H1 (cell line): ENCODE data around the gene OSBP. TPM values are rescaled to one million over a fixed set of nuclear protein-coding genes. Genes with fewer than 3 reads are reported as not detected.
A peak's percentile ranks its signal among the peaks of the same experiment; 100 is the strongest.
"Not testable (repeated sequence)": the region's sequence is repeated elsewhere in the genome, so short reads cannot be mapped to it uniquely, and the experiment has no call there.

Experiments
- CTCF ChIA-PET: fragments of 300-600 bp; sonication (Branson Sonifier 250); formaldehyde crosslinking; loops from one replicate; lab custom pipeline; 2021; ENCODE audit not compliant: partially characterized antibody; lab: Charles Lee
- POLR2A ChIA-PET: fragments of 300-600 bp; sonication (Branson Sonifier 250); formaldehyde crosslinking; loops from one replicate; lab custom pipeline; 2021; ENCODE audit warnings: inconsistent platforms; ENCODE audit not compliant: partially characterized antibody; lab: Charles Lee
- DNase-seq, 2 experiments: peaks; one replicate each; pipeline versions ENCODE4 v3.0.0 to v3.0.0-alpha.2; 2010 to 2022; ENCODE audit warnings: low spot score in 2 of 2, low read depth in 1 of 2, mixed read lengths in 1 of 2
- FAIRE-seq: peaks from 2 replicates; lab custom pipeline; 2011; peaks lifted over from hg19 to GRCh38; lab: Jason Lieb, UNC
- H2AFZ ChIP-seq: 2 replicates; pipeline ENCODE4 v1.8.1; 2012; ENCODE audit warnings: low read length, inconsistent platforms
- H2AK5ac ChIP-seq: 2 replicates; pipeline ENCODE4 v1.6.1; 2013; ENCODE audit warnings: low read depth, low read length
- H2BK120ac ChIP-seq: replicated peaks from 2 replicates; pipeline ENCODE3; 2013; ENCODE audit warnings: low read depth, low read length, inconsistent platforms
- H2BK12ac ChIP-seq: 2 replicates; pipeline ENCODE4 v1.6.1; 2013; ENCODE audit warnings: low read depth, low read length
- H2BK15ac ChIP-seq: 2 replicates; pipeline ENCODE4 v1.6.1; 2013; ENCODE audit warnings: low read length
- H2BK20ac ChIP-seq: 2 replicates; pipeline ENCODE4 v1.6.1; 2013; ENCODE audit warnings: low read length
- H2BK5ac ChIP-seq: 2 replicates; pipeline ENCODE4 v1.6.1; 2013; ENCODE audit warnings: low read depth, low read length
- H3K14ac ChIP-seq: 2 replicates; pipeline ENCODE4 v1.6.1; 2013; ENCODE audit warnings: inconsistent platforms; ENCODE audit not compliant: insufficient read length
- H3K18ac ChIP-seq: 2 replicates; pipeline ENCODE4 v1.6.1; 2013; ENCODE audit warnings: low read length; ENCODE audit errors: extremely low read depth
- H3K23ac ChIP-seq: 2 replicates; pipeline ENCODE4 v1.6.1; 2013; ENCODE audit warnings: inconsistent platforms; ENCODE audit not compliant: insufficient read length
- H3K23me2 ChIP-seq: 2 replicates; pipeline ENCODE4 v1.6.1; 2013; ENCODE audit warnings: low read depth, low read length
- H3K27ac ChIP-seq: 2 replicates; pipeline ENCODE4 v1.6.1; 2011; ENCODE audit warnings: low read depth, low read length, inconsistent platforms
- H3K27me3 ChIP-seq, 4 experiments: replicated peaks in 1 of 4; 1 replicate in 1 of 4; 2 replicates in 3 of 4; pipeline versions ENCODE4 v1.6.1 to v1.8.1; 2011 to 2013; ENCODE audit warnings: low read length in 3 of 4, mild to moderate bottlenecking in 3 of 4, inconsistent platforms in 2 of 4, mixed read lengths in 2 of 4, moderate library complexity in 1 of 4; ENCODE audit not compliant: control insufficient read depth in 3 of 4, insufficient read depth in 3 of 4; ENCODE audit errors: extremely low read depth in 1 of 4
- H3K36me3 ChIP-seq, 4 experiments: 2 replicates each; pipeline versions ENCODE4 v1.6.1 to v1.8.1; 2011 to 2013; ENCODE audit warnings: mild to moderate bottlenecking in 4 of 4, low read length in 3 of 4, moderate library complexity in 2 of 4, control low read depth in 1 of 4, inconsistent platforms in 1 of 4; ENCODE audit not compliant: insufficient read depth in 4 of 4, control insufficient read depth in 2 of 4
- H3K4ac ChIP-seq: replicated peaks from 2 replicates; pipeline ENCODE3; 2013; ENCODE audit warnings: low read length, low read depth, mixed read lengths, inconsistent platforms; ENCODE audit not compliant: insufficient read length
- H3K4me1 ChIP-seq, 4 experiments: replicated peaks in 1 of 4; 1 replicate in 1 of 4; 2 replicates in 3 of 4; pipeline versions ENCODE4 v1.6.1 to v1.8.1; 2011 to 2013; ENCODE audit warnings: low read length in 3 of 4, inconsistent platforms in 2 of 4, mixed read lengths in 1 of 4; ENCODE audit not compliant: insufficient read depth in 4 of 4, control insufficient read depth in 3 of 4
- H3K4me2 ChIP-seq, 2 experiments: 2 replicates each; pipeline versions ENCODE4 v1.6.1 to v1.8.1; 2011 to 2013; ENCODE audit warnings: low read depth in 2 of 2, low read length in 2 of 2, control low read depth in 1 of 2, inconsistent platforms in 1 of 2, mild to moderate bottlenecking in 1 of 2; ENCODE audit not compliant: insufficient read depth in 1 of 2
- H3K4me3 ChIP-seq, 4 experiments: fragments of 200-600, 300-600 bp in 1 of 4; sonication (generic), shearing (Covaris generic), sonication (Bioruptor Twin) in 1 of 4; 2 replicates each; pipeline versions ENCODE4 v1.5.1 to v1.8.1; 2011 to 2016; ENCODE audit warnings: low read length in 4 of 4, low read depth in 3 of 4, control low read depth in 2 of 4, inconsistent platforms in 2 of 4, mild to moderate bottlenecking in 2 of 4, mixed read lengths in 1 of 4, moderate library complexity in 1 of 4; ENCODE audit not compliant: insufficient read depth in 2 of 4; ENCODE audit errors: extremely low read depth in 1 of 4
- H3K56ac ChIP-seq: replicated peaks from 2 replicates; pipeline ENCODE3; 2013; ENCODE audit warnings: low read depth, mild to moderate bottlenecking, mixed read lengths, low read length, inconsistent platforms; ENCODE audit not compliant: insufficient read length
- H3K79me1 ChIP-seq: 2 replicates; pipeline ENCODE4 v1.6.1; 2013; ENCODE audit warnings: low read depth, low read length, control low read depth
- H3K79me2 ChIP-seq, 2 experiments: 2 replicates each; pipeline versions ENCODE4 v1.6.1 to v1.8.1; 2012 to 2013; ENCODE audit warnings: low read length in 2 of 2, mild to moderate bottlenecking in 2 of 2, inconsistent platforms in 1 of 2; ENCODE audit not compliant: insufficient read depth in 2 of 2, control insufficient read depth in 1 of 2
- H3K9ac ChIP-seq, 4 experiments: replicated peaks in 1 of 4; 1 replicate in 1 of 4; 2 replicates in 3 of 4; pipeline versions ENCODE4 v1.6.1 to v1.8.1; 2011 to 2013; ENCODE audit warnings: low read depth in 3 of 4, low read length in 3 of 4, control low read depth in 2 of 4, mild to moderate bottlenecking in 2 of 4, moderate library complexity in 2 of 4, inconsistent platforms in 1 of 4; ENCODE audit errors: extremely low read depth in 1 of 4
- H3K9me3 ChIP-seq, 2 experiments: 2 replicates each; pipeline versions ENCODE4 v1.6.1 to v1.8.1; 2012 to 2013; ENCODE audit warnings: mild to moderate bottlenecking in 2 of 2, moderate library complexity in 2 of 2, control low read depth in 1 of 2, inconsistent platforms in 1 of 2, low read depth in 1 of 2, low read length in 1 of 2, mixed read lengths in 1 of 2; ENCODE audit not compliant: insufficient read depth in 2 of 2
- H4K20me1 ChIP-seq, 2 experiments: replicated peaks in 1 of 2; 2 replicates each; pipeline versions ENCODE3 to v1.8.1; 2011 to 2013; ENCODE audit warnings: inconsistent platforms in 2 of 2, low read length in 2 of 2, mild to moderate bottlenecking in 1 of 2; ENCODE audit not compliant: insufficient read depth in 2 of 2, control insufficient read depth in 1 of 2
- H4K5ac ChIP-seq: 2 replicates; pipeline ENCODE4 v1.6.1; 2013; ENCODE audit warnings: low read length, low read depth, mixed read lengths, inconsistent platforms; ENCODE audit not compliant: insufficient read length
- H4K8ac ChIP-seq: 2 replicates; pipeline ENCODE4 v1.8.0; 2013; ENCODE audit warnings: mild to moderate bottlenecking, moderate library complexity, low read length, inconsistent platforms; ENCODE audit not compliant: insufficient read depth; ENCODE audit errors: extremely low read depth
- H4K91ac ChIP-seq: replicated peaks from 2 replicates; pipeline ENCODE3; 2013; ENCODE audit warnings: low read length, mixed read lengths, inconsistent platforms; ENCODE audit not compliant: insufficient read length
- TEAD4 ChIP-seq: IDR thresholded peaks from 2 replicates; pipeline ENCODE4 v1.6.1; 2012; ENCODE audit warnings: low read depth, low read length, inconsistent platforms, mixed read lengths
- WGBS, 2 experiments: shearing (Covaris generic) in 1 of 2; methylation state at CpG; one replicate each; pipeline versions ENCODE4 v1.1.6 to v1.1.7; 2013 to 2015; ENCODE audit warnings: low lambda C conversion rate in 2 of 2, mixed read lengths in 2 of 2, inconsistent platforms in 1 of 2, low coverage in 1 of 2, missing lambda C conversion rate in 1 of 2; ENCODE audit not compliant: insufficient replicate concordance in 2 of 2, insufficient coverage in 1 of 2, insufficient read length in 1 of 2; ENCODE audit errors: extremely low coverage in 1 of 2, missing lambda C conversion rate in 1 of 2; 5-methylcytosine and 5-hydroxymethylcytosine counted together
- polyA plus RNA-seq, 7 experiments: library from polyadenylated mRNA; depleted of rRNA in 3 of 7; stranded (reverse) in 5 of 7; unstranded in 2 of 7; fragments of >200 nt in 5 of 7; fragments of 200-250 nt in 2 of 7; gene quantifications; 1 replicate in 5 of 7; 2 replicates in 1 of 7; 4 replicates in 1 of 7; pipeline versions ENCODE4 v1.2.1 to v1.2.3, GENCODE V29; 2011 to 2013; ENCODE audit warnings: missing spikeins in 2 of 7, mixed read lengths in 2 of 7
- total RNA-seq: library from RNA; stranded (reverse); fragmentation: NEBNext Ultra II Directional; extraction: Animal tissue kit (Norgen Biotek cat#: 25700); gene quantifications from 2 replicates; pipeline ENCODE4 v1.2.1, GENCODE V29; 2021

Gene OSBP
- total and polyA plus RNA-seq, 2 of the 8 experiments (the other 6 are each of a cell fraction or from before 2014, with no cell fraction given), result 13.2 to 43.1 TPM

GRCh38 chr11:59626969-59627368, 11.4 kb upstream of the OSBP start:
- H3K9ac ChIP-seq, H3K79me1 ChIP-seq, H4K20me1 ChIP-seq, H2BK120ac ChIP-seq, CTCF ChIA-PET, H2AK5ac ChIP-seq, H3K23ac ChIP-seq, H3K18ac ChIP-seq, H2BK20ac ChIP-seq, H3K27ac ChIP-seq, H3K79me2 ChIP-seq, H3K56ac ChIP-seq, H2BK5ac ChIP-seq, H3K23me2 ChIP-seq, H2AFZ ChIP-seq, H3K4ac ChIP-seq, H4K91ac ChIP-seq, H4K8ac ChIP-seq, H4K5ac ChIP-seq, H3K4me3 ChIP-seq, H3K14ac ChIP-seq, H2BK15ac ChIP-seq, H3K27me3 ChIP-seq, FAIRE-seq, H3K36me3 ChIP-seq, H3K4me1 ChIP-seq, DNase-seq, H3K4me2 ChIP-seq, H3K9me3 ChIP-seq, H2BK12ac ChIP-seq: not testable (repeated sequence)
- TF ChIP-seq TEAD4, result peak; percentile 49; the same call in 1 of the 2 replicates
- 84% methylated on average over 4 of the region's 4 CpGs; no CpG with 5 or more reads in 1 of the 2 experiments for WGBS, 2 experiments
- POLR2A ChIA-PET, result interaction anchor here (1.8 kb wide), 1 partner anchor 11 kb away, joined by 5 read pairs; the partner anchor contains the start of gene OSBP
